Glomerular visceral epithelial cell (primary cell): ENCODE results near the gene RAB11FIP3.
"Not testable (repeated sequence)": the region's sequence is repeated elsewhere in the genome, so short reads cannot be mapped to it uniquely, and the experiment has no call there.

Experiments used
- DNase-seq: peaks from one replicate; pipeline ENCODE4 v3.0.0-alpha.2; 2016; ENCODE audit errors: extremely low spot score

RAB11FIP3 gene

GRCh38 chr16:467249-467871, 41.9 kb downstream of the RAB11FIP3 start:
- not testable (repeated sequence) for DNase-seq

- DNase-seq = no peak
Measured at GRCh38 chr16:468068-468821, 42.8 kb downstream of the RAB11FIP3 start.

- not testable (repeated sequence) for DNase-seq
Measured at GRCh38 chr16:469459-469858, 44.0 kb downstream of the RAB11FIP3 start.

- no peak for DNase-seq
Measured at GRCh38 chr16:470418-470817, 45.0 kb downstream of the RAB11FIP3 start.

- DNase-seq = peak; percentile 58
Measured at GRCh38 chr16:471353-472198, 46.1 kb downstream of the RAB11FIP3 start.

- no peak for DNase-seq
Measured at GRCh38 chr16:472199-472504, 46.7 kb downstream of the RAB11FIP3 start.

GRCh38 chr16:473046-474043, 47.9 kb downstream of the RAB11FIP3 start:
- DNase-seq = no peak

- no peak for DNase-seq
Measured at GRCh38 chr16:474420-475122, 49.1 kb downstream of the RAB11FIP3 start.

- DNase-seq = no peak
Measured at GRCh38 chr16:476039-476438, 50.6 kb downstream of the RAB11FIP3 start.

- DNase-seq = peak; percentile 75
Measured at GRCh38 chr16:477301-478157, 52.1 kb downstream of the RAB11FIP3 start.

GRCh38 chr16:478287-478686, 52.8 kb downstream of the RAB11FIP3 start:
- not testable (repeated sequence) for DNase-seq

- no peak for DNase-seq
Measured at GRCh38 chr16:482468-483185, 57.2 kb downstream of the RAB11FIP3 start.

GRCh38 chr16:483341-484075, 58.1 kb downstream of the RAB11FIP3 start:
- DNase-seq = no peak

- no peak for DNase-seq
Measured at GRCh38 chr16:489606-490005, 64.2 kb downstream of the RAB11FIP3 start.

- DNase-seq = no peak
Measured at GRCh38 chr16:490768-491167, 65.3 kb downstream of the RAB11FIP3 start.

- DNase-seq = no peak
Measured at GRCh38 chr16:491220-491919, 65.9 kb downstream of the RAB11FIP3 start.

GRCh38 chr16:492211-492875, 66.9 kb downstream of the RAB11FIP3 start:
- DNase-seq = no peak
